ENCODE measurements around the gene CD53.

CD53 gene

GRCh38 chr1:110876748-110877341 is 3.9 kb downstream of the CD53 start:
- DNase-seq = no peak

- no peak for DNase-seq
These were observed 4.4 kb downstream of the CD53 start for GRCh38 chr1:110877364-110877763.

- no peak for DNase-seq
These were observed 4.8 kb downstream of the CD53 start for GRCh38 chr1:110877776-110878175.

- no peak for DNase-seq
These were observed 5.6 kb downstream of the CD53 start for GRCh38 chr1:110878591-110878990.

- no peak for DNase-seq
These were observed 6.0 kb downstream of the CD53 start for GRCh38 chr1:110878993-110879392.

- no peak for DNase-seq
These were observed 7.0 kb downstream of the CD53 start for GRCh38 chr1:110879758-110880606.

GRCh38 chr1:110880708-110881374 is 7.9 kb downstream of the CD53 start:
- no peak for DNase-seq

- DNase-seq = no peak
These were observed 15.1 kb downstream of the CD53 start for GRCh38 chr1:110888049-110888448.

GRCh38 chr1:110888641-110889040 is 15.7 kb downstream of the CD53 start:
- DNase-seq = no peak

GRCh38 chr1:110890474-110891196 is 17.7 kb downstream of the CD53 start:
- no peak for DNase-seq

GRCh38 chr1:110893908-110894490 is 21.1 kb downstream of the CD53 start:
- no peak for DNase-seq

- no peak for DNase-seq
These were observed 23.1 kb downstream of the CD53 start for GRCh38 chr1:110896090-110896489.

- no peak for DNase-seq
These were observed 24.7 kb downstream of the CD53 start for GRCh38 chr1:110897681-110898080.

GRCh38 chr1:110898734-110899457 is 25.9 kb downstream of the CD53 start:
- no peak for DNase-seq

- DNase-seq = no peak
These were observed 26.5 kb downstream of the CD53 start for GRCh38 chr1:110899458-110899843.

GRCh38 chr1:110902820-110903463 is 30.0 kb downstream of the CD53 start:
- no peak for DNase-seq

- no peak for DNase-seq
These were observed 31.0 kb downstream of the CD53 start for GRCh38 chr1:110903853-110904500.

GRCh38 chr1:110912784-110913183 is 39.8 kb downstream of the CD53 start:
- no peak for DNase-seq

GRCh38 chr1:110914676-110915075 is 41.7 kb downstream of the CD53 start:
- no peak for DNase-seq

GRCh38 chr1:110915804-110916203 is 42.9 kb downstream of the CD53 start:
- no peak for DNase-seq

- DNase-seq = no peak
These were observed 43.3 kb downstream of the CD53 start for GRCh38 chr1:110916274-110916668.

Data from NCI-H226 (cell line).